GM12872 (cell line): ENCODE results near the gene ERVV-1.

ENCODE experiments used
- TF ChIP-seq, protein P1 (sequence below): IDR thresholded peaks from 3 replicates; pipeline ENCODE4 v1.5.1; 2011; ENCODE audit warnings: low read depth, mild to moderate bottlenecking, low read length, moderate library complexity; ENCODE audit not compliant: insufficient read depth

ERVV-1 gene

DNA sequence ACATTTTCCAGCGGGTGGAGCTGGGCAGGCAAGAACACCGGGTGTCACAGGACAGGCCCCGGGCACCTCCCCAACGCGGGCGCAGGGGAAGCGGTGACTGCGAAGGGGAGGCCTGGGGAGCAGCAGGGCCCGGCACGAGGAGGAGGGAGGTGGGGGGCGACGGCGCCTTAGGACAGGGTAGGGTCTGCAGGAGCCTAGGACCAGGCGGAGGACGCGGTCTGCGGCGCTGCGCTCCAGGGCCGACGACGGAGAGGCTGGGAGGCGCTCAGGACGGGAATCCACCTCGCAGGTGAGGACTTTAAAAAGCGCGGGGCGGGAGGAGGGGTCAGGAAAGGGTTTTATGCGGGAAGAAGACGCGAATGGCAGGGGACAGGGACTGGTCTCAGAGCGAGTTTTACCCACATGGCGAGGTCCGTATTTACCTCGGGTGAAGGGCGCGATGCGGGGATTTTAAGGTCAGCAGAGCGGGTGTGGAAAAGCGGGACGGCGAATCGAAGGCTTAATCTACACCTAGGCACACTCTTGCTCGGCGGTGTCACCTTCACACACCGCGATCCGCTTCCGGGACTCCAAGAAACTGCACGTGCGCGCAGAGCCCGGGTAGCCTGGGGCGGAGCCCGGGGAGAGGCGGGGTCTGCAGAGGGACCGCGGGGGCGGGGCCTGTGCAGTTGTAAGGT, 44.3 kb downstream of the ERVV-1 start:
- TF ChIP-seq, protein P1, sequence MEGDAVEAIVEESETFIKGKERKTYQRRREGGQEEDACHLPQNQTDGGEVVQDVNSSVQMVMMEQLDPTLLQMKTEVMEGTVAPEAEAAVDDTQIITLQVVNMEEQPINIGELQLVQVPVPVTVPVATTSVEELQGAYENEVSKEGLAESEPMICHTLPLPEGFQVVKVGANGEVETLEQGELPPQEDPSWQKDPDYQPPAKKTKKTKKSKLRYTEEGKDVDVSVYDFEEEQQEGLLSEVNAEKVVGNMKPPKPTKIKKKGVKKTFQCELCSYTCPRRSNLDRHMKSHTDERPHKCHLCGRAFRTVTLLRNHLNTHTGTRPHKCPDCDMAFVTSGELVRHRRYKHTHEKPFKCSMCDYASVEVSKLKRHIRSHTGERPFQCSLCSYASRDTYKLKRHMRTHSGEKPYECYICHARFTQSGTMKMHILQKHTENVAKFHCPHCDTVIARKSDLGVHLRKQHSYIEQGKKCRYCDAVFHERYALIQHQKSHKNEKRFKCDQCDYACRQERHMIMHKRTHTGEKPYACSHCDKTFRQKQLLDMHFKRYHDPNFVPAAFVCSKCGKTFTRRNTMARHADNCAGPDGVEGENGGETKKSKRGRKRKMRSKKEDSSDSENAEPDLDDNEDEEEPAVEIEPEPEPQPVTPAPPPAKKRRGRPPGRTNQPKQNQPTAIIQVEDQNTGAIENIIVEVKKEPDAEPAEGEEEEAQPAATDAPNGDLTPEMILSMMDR: no peak
